ENCODE results near the gene TEX22.

Gene TEX22

GRCh38 chr14:105389534-105389933 lies 8.8 kb upstream of the TEX22 start:
- H3K4me3 ChIP-seq (ENCODE audit: low read depth, low read length) = no peak overlapping the region
- DNase-seq (ENCODE audit: low read depth) = no peak
- TF ChIP-seq CTCF (conservative IDR thresholded peaks at IDR 0.05; ENCODE audit: low read depth, low read length) = no peak

- H3K4me3 ChIP-seq (ENCODE audit: low read depth, low read length) = no peak overlapping the region
- DNase-seq (ENCODE audit: low read depth) = no peak
- no peak for TF ChIP-seq CTCF (conservative IDR thresholded peaks at IDR 0.05; ENCODE audit: low read depth, low read length)
Observed at GRCh38 chr14:105389976-105390848, 8.1 kb upstream of the TEX22 start.

DNA sequence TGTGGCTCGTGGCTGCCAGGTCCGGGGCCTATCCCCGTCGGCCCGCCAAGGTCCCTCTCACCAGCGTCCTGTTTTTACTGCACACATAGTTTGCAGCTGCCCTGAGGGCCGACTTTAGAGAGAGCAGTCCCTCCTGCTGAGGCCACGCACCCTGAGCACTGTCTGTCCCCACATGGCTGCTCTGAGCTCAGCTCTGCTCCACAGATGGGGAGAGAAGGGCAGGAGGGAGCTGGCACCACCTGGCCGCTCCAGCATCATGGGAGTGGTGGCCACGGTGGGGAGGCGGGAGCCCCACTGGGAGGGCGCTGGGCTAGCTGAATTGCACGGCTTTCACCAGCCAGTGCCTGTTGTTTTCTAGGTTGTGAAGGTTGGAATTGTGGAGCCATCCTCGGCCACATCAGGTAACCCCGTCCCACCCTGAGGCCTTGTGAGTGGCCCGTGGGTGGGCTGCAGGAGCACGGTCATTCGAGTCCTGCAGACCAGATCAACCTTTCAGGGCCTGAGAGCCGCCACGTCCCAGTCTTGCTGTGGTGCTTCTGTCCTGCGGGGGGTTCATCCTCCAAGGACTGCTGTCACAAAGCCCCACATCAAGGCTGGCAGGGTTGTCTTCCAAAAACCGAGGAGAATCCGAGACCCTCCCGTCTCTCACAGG lies 7.4 kb upstream of the TEX22 start:
- TF ChIP-seq CTCF (conservative IDR thresholded peaks at IDR 0.05; ENCODE audit: low read depth, low read length) = no peak
- no peak for DNase-seq (ENCODE audit: low read depth)
- no peak overlapping the region for H3K4me3 ChIP-seq (ENCODE audit: low read depth, low read length)

DNA sequence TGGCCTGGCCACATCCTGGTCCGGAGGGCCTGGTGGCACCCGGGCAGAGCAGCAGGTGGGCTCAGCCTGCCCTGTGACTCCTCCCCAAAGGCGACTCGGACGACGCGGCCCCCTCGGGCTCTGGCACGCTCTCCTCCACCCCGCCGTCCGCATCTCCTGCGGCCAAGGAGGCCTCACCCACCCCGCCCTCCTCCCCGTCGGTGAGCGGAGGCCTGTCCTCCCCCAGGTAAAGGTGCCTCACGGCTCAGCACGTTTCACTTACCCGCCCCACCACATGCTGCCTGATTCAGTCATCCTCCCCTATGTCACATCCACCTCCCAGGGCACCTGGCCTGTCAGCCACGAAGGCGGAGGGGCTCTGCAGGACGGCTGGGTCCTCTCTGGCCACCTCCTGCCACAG lies 6.8 kb upstream of the TEX22 start:
- DNase-seq (ENCODE audit: low read depth) = no peak

DNA sequence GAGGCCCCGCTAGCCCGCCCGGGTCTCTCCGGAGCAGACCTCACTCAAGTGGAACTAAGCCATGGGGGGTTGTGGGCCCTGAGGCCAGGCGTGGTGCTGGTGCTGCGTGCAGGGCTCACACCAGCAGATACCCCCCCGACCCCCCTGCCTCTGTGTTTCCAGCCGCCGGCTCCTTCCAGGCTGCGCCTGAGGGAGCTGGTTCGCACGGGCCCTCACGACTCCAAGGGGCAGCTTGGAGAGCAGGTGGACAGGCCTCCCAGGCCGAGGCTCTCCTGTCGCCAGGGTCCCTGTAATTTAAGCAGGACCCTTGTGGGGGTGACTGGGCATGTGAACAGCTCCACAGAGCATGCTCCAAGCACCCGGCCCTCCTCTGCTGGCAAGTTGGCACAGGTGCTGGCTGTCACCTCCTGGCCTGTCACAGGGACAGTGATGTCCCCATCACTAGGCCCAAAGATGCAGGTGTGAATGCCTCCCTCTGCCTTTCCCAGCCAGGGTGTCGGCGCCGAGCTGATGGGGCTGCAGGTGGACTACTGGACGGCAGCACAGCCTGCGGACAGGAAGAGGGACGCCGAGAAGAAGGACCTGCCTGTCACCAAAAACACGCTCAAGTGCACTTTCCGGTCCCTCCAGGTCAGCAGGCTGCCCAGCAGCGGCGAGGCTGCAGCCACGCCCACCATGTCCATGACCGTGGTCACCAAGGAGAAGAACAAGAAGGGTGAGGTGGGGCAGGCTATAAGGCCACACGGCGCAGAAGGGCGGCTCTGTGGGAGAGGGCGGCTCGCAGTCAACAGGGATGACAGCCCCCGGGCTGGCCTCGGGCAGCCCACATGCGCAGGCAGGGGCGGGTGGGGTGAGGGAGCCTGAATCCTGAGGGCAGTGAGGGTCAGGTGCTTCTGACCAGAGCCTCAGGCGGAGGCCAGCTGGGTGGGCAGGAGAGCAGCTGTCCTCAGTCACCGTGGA lies 5.9 kb upstream of the TEX22 start:
- no peak overlapping the region for H3K4me3 ChIP-seq (ENCODE audit: low read depth, low read length)
- no peak for TF ChIP-seq CTCF (conservative IDR thresholded peaks at IDR 0.05; ENCODE audit: low read depth, low read length)
- no peak for DNase-seq (ENCODE audit: low read depth)

More for the DNA sequence above, 6.8 kb upstream of the TEX22 start:
- no peak overlapping the region for H3K4me3 ChIP-seq (ENCODE audit: low read depth, low read length)
- TF ChIP-seq CTCF (conservative IDR thresholded peaks at IDR 0.05; ENCODE audit: low read depth, low read length) = no peak

- DNase-seq (ENCODE audit: low read depth) = no peak
- H3K4me3 ChIP-seq (ENCODE audit: low read depth, low read length) = no peak overlapping the region
- TF ChIP-seq CTCF (conservative IDR thresholded peaks at IDR 0.05; ENCODE audit: low read depth, low read length) = no peak
Observed at GRCh38 chr14:105393151-105393550, 5.2 kb upstream of the TEX22 start.

Data from choroid plexus epithelial cell (primary cell).